Measurements from ENCODE around the gene SGCA.

The SGCA gene

GRCh38 chr17:50165066-50165465 is 739 bp upstream of the SGCA start:
- in situ Hi-C loops (cut with MboI; ENCODE audit: low sequenced_read_pairs), result no loop called here

GRCh38 chr17:50165466-50165865 is 339 bp upstream of the SGCA start:
- in situ Hi-C loops (cut with MboI; ENCODE audit: low sequenced_read_pairs), result no loop called here

- in situ Hi-C loops (cut with MboI; ENCODE audit: low sequenced_read_pairs), result no loop called here
These were observed 845 bp downstream of the SGCA start for GRCh38 chr17:50166518-50167181.

GRCh38 chr17:50167371-50167770 is 1.6 kb downstream of the SGCA start:
- in situ Hi-C loops (cut with MboI; ENCODE audit: low sequenced_read_pairs), result no loop called here

- in situ Hi-C loops (cut with MboI; ENCODE audit: low sequenced_read_pairs), result no loop called here
These were observed 2.5 kb downstream of the SGCA start for GRCh38 chr17:50168319-50168718.

GRCh38 chr17:50169121-50169764 is 3.4 kb downstream of the SGCA start:
- in situ Hi-C loops (cut with MboI; ENCODE audit: low sequenced_read_pairs), result no loop called here

GRCh38 chr17:50169881-50170459 is 4.2 kb downstream of the SGCA start:
- in situ Hi-C loops (cut with MboI; ENCODE audit: low sequenced_read_pairs), result no loop called here

- in situ Hi-C loops (cut with MboI; ENCODE audit: low sequenced_read_pairs), result no loop called here
These were observed 5.0 kb downstream of the SGCA start for GRCh38 chr17:50170662-50171370.

- in situ Hi-C loops (cut with MboI; ENCODE audit: low sequenced_read_pairs), result no loop called here
These were observed 5.7 kb downstream of the SGCA start for GRCh38 chr17:50171371-50172071.

- in situ Hi-C loops (cut with MboI; ENCODE audit: low sequenced_read_pairs), result no loop called here
These were observed 6.3 kb downstream of the SGCA start for GRCh38 chr17:50172130-50172529.

GRCh38 chr17:50172936-50173334 is 7.1 kb downstream of the SGCA start:
- in situ Hi-C loops (cut with MboI; ENCODE audit: low sequenced_read_pairs), result no loop called here

- in situ Hi-C loops (cut with MboI; ENCODE audit: low sequenced_read_pairs), result no loop called here
These were observed 7.6 kb downstream of the SGCA start for GRCh38 chr17:50173335-50173941.

- in situ Hi-C loops (cut with MboI; ENCODE audit: low sequenced_read_pairs), result no loop called here
These were observed 8.6 kb downstream of the SGCA start for GRCh38 chr17:50174444-50174843.

GRCh38 chr17:50175035-50175807 is 9.4 kb downstream of the SGCA start:
- in situ Hi-C loops (cut with MboI; ENCODE audit: low sequenced_read_pairs), result loop anchor here (25.0 kb wide), 1 partner anchor 112 kb away; no protein-coding TSS in a partner anchor

- in situ Hi-C loops (cut with MboI; ENCODE audit: low sequenced_read_pairs), result loop anchor here (25.0 kb wide), 1 partner anchor 111 kb away; no protein-coding TSS in a partner anchor
These were observed 11.0 kb downstream of the SGCA start for GRCh38 chr17:50176559-50177357.

- in situ Hi-C loops (cut with MboI; ENCODE audit: low sequenced_read_pairs), result loop anchor here (25.0 kb wide), 1 partner anchor 110 kb away; no protein-coding TSS in a partner anchor
These were observed 11.7 kb downstream of the SGCA start for GRCh38 chr17:50177476-50177875.

GRCh38 chr17:50177983-50178834 is 12.4 kb downstream of the SGCA start:
- in situ Hi-C loops (cut with MboI; ENCODE audit: low sequenced_read_pairs), result loop anchor here (25.0 kb wide), 1 partner anchor 109 kb away; no protein-coding TSS in a partner anchor

GRCh38 chr17:50180111-50180510 is 14.3 kb downstream of the SGCA start:
- in situ Hi-C loops (cut with MboI; ENCODE audit: low sequenced_read_pairs), result loop anchor here (25.0 kb wide), 1 partner anchor 107 kb away; no protein-coding TSS in a partner anchor
